Suprapubic skin (tissue), 4 donors: ENCODE measurements around the gene BRAT1. TPM values are rescaled to one million over a fixed set of nuclear protein-coding genes. Genes with fewer than 3 reads are reported as not detected.

Experiments used
- DNase-seq, 2 donors: peaks; one replicate each; pipeline ENCODE4 v3.0.0-alpha.2; 2019; ENCODE audit warnings: low spot score in 2 of 2
- H3K27ac ChIP-seq: fragments of 200-600 bp; sonication (generic); one replicate; pipeline ENCODE4 v1.5.1; 2019
- H3K27me3 ChIP-seq: fragments of 200-600 bp; sonication (generic); one replicate; pipeline ENCODE4 v1.5.1; 2019
- H3K36me3 ChIP-seq: fragments of 200-600 bp; sonication (generic); one replicate; pipeline ENCODE4 v1.5.1; 2019
- H3K4me1 ChIP-seq: fragments of 200-600 bp; sonication (generic); one replicate; pipeline ENCODE4 v1.5.1; 2019
- H3K4me3 ChIP-seq: fragments of 200-600 bp; sonication (generic); one replicate; pipeline ENCODE4 v1.5.1; 2019; ENCODE audit warnings: mild to moderate bottlenecking
- H3K9me3 ChIP-seq: fragments of 200-600 bp; sonication (generic); one replicate; pipeline ENCODE4 v1.5.1; 2019
- EP300 ChIP-seq: sonication (generic); formaldehyde crosslinking; IDR thresholded peaks from one replicate; pipeline ENCODE4 v1.6.1; 2017; ENCODE audit warnings: antibody characterized with exemption
- POLR2A ChIP-seq, 2 donors: fragments of 450-650 bp; IDR thresholded peaks; one replicate each; pipeline ENCODE4 v1.6.1; 2017; ENCODE audit warnings: antibody characterized with exemption in 2 of 2, mild to moderate bottlenecking in 2 of 2, moderate library complexity in 2 of 2
- POLR2AphosphoS5 ChIP-seq, 3 donors: sonication (generic); formaldehyde crosslinking; IDR thresholded peaks; one replicate each; pipeline ENCODE4 v1.6.1; 2017; ENCODE audit warnings: antibody characterized with exemption in 3 of 3
- WGBS: methylation state at CpG from one replicate; pipeline ENCODE4 v1.1.5; 2018; 5-methylcytosine and 5-hydroxymethylcytosine counted together
- total RNA-seq, 4 donors: library from RNA; depleted of rRNA; stranded (reverse); fragments of >200 nt; gene quantifications; one replicate each; pipeline ENCODE4 v1.1.0, GENCODE V29; 2016
- TF ChIP-seq, protein P1 (sequence below), 2 donors: fragments of 200-600 bp in 1 of 2; fragments of 450-650 bp in 1 of 2; sonication (generic) in 1 of 2; IDR thresholded peaks; one replicate each; pipeline ENCODE4 v1.5.1; 2016 to 2019; ENCODE audit warnings: antibody characterized with exemption in 2 of 2, mild to moderate bottlenecking in 1 of 2, moderate library complexity in 1 of 2

BRAT1 gene
- total RNA-seq, 4 donors from 2014 or later: 51.5 to 79.3 (median 63.3) TPM

DNA sequence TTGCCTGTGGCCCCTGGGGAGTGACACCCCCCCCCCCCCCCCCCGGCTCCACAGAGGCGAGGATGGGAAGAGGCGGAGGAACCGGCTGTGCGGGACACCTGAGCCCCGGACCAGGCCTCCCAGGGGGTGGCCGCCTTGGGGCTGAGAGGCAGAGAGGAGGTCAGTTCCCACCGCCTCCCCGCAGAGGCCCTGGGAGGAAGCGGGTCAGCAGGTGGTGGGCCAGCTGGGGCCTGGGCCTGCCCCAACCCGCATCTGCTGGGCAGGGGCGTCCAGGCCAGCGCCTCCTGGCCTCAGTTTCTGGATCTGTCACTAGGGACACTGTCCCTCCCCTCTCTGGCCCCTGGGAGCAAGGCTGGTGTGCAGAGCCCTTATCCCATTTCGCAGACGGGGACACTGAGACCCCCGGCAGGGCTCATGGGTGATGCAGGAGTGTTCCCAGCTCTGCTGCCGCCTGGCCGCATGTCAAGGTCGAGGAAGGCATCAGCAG is 50.4 kb downstream of the BRAT1 start:
- TF ChIP-seq EP300 (no peak), POLR2AphosphoS5 (IDR thresholded peaks at IDR 0.05) (no peak), POLR2A (IDR thresholded peaks at IDR 0.05) (no peak)
- TF ChIP-seq, protein P1, sequence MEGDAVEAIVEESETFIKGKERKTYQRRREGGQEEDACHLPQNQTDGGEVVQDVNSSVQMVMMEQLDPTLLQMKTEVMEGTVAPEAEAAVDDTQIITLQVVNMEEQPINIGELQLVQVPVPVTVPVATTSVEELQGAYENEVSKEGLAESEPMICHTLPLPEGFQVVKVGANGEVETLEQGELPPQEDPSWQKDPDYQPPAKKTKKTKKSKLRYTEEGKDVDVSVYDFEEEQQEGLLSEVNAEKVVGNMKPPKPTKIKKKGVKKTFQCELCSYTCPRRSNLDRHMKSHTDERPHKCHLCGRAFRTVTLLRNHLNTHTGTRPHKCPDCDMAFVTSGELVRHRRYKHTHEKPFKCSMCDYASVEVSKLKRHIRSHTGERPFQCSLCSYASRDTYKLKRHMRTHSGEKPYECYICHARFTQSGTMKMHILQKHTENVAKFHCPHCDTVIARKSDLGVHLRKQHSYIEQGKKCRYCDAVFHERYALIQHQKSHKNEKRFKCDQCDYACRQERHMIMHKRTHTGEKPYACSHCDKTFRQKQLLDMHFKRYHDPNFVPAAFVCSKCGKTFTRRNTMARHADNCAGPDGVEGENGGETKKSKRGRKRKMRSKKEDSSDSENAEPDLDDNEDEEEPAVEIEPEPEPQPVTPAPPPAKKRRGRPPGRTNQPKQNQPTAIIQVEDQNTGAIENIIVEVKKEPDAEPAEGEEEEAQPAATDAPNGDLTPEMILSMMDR (IDR thresholded peaks at IDR 0.05): no peak
- WGBS: no CpG with 5 or more reads among the region's 19 CpGs
- H3K4me1 ChIP-seq: peaks cover 48% of the 10 kb centered on the region
- no peaks in the 10 kb centered on the region for H3K27me3 ChIP-seq
- no peaks in the 10 kb centered on the region for H3K9me3 ChIP-seq
- H3K36me3 ChIP-seq: no peaks in the 10 kb centered on the region
- H3K4me3 ChIP-seq: no peak overlapping the region
- H3K27ac ChIP-seq: no peak overlapping the region
- DNase-seq: no peak

DNA sequence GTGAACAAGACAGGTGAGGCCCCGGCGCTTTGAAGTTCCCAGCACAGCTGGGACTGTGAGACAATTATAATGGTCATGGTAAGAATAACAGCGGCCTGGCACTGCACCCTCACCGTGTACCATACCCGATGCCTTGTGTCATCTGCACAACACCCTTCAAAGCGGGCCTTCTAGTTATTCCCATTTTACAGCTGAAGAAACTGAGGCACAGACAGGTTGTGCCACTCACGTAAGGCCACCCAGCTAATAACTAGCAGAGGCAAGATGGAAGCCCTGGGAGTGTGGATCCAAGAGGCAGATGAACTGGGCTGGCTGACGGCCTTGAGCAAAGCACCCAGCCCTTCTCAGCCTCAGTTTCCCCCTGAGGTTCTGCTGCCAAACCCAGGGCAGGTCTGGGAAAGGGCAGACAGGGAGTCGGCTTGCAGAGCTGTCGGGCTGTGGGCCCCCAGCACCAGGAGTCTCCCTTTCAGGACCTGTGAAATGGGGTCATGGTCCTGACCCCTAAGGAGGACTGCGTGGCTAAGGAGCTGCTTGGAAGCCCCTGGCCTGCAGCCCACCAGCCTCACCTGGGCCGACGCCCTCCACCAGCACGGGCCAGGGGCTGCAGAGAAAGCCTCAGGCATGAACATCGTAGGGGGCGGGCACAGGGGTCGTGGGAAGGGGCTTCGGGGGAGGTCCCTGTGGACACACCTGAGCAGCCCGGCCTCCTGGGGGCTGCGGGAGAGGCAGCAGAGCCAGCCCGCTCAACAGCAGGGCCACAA is 51.0 kb downstream of the BRAT1 start:
- no peak overlapping the region for H3K27ac ChIP-seq
- H3K4me1 ChIP-seq: peaks cover 42% of the 10 kb centered on the region
- DNase-seq: no peak
- WGBS: 95% methylated on average over 12 of the region's 21 CpGs
- no peak overlapping the region for H3K4me3 ChIP-seq
- H3K36me3 ChIP-seq: no peaks in the 10 kb centered on the region
- TF ChIP-seq POLR2A (IDR thresholded peaks at IDR 0.05) (no peak), EP300 (no peak), POLR2AphosphoS5 (IDR thresholded peaks at IDR 0.05) (no peak)
- TF ChIP-seq, protein P1 (IDR thresholded peaks at IDR 0.05): no peak
- no peaks in the 10 kb centered on the region for H3K27me3 ChIP-seq
- H3K9me3 ChIP-seq: no peaks in the 10 kb centered on the region

DNA sequence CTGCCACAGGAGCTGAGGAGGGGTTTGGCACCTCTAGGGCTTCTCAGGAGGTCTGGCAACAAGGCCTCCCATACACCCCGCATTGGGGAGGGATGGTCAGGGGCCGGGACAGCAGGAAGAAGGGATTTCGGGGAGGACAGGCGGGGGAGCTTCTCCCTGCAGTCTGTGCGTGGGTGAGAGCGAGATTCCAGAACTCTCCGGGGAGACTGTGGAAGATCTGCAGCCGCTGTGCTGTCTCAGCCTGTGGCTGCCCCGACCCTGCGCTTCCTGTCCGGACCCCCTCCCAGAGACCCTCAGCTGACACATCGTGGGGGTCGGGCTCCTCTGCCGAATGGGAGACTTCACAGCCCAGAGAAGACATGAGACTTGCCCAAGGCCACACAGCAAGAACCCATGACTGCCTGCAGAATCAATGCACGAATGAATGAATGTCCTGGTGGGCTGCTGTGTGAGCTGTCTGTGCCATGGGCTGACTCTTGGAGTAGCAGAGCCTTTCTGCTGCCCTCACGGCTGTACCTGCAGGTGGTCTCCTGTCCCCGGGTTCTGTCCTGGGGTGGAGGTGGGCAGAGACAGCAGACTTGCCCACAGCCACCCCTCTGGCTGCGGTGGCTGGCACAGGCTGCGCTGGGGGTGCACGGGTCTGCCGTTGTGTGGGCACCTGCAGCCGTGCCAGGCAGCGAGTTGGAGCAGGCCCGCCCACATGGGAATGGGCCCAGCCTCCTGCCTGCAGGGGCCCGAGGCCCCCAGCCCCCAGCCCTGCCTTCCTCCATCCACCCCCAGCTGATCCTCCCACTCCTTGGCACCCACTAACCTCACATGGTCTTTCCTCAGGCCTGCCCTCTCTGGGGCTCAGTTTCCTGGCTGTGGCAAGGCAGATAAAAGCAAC is 52.0 kb downstream of the BRAT1 start:
- peaks cover 32% of the 10 kb centered on the region for H3K4me1 ChIP-seq
- no peak for DNase-seq
- no peak overlapping the region for H3K4me3 ChIP-seq
- peaks cover 2% of the 10 kb centered on the region for H3K27me3 ChIP-seq
- WGBS: 47% methylated on average over 12 of the region's 25 CpGs
- no peak overlapping the region for H3K27ac ChIP-seq
- no peaks in the 10 kb centered on the region for H3K9me3 ChIP-seq
- no peaks in the 10 kb centered on the region for H3K36me3 ChIP-seq
- TF ChIP-seq POLR2AphosphoS5 (IDR thresholded peaks at IDR 0.05): no peak
- TF ChIP-seq, protein P1 (IDR thresholded peaks at IDR 0.05): no peak
- TF ChIP-seq EP300: no peak

DNA sequence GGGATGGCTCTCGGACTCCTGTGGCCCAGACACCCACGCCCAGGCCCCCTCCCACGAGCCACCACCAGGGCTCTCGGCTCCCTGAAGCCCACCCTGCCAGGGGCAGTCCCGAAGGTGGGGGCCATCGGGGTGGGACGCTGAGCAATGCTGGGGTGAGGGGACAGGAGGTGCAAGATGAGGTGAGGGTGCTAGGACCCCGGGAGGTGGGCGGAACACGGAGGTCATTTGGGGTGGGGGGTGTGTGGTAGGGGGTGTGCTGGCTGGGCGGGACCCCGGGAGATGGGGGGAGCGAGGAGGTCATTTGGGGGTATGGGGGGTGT is 52.7 kb downstream of the BRAT1 start:
- WGBS: 82% methylated on average over 7 of the region's 13 CpGs
- H3K27me3 ChIP-seq: peaks cover 8% of the 10 kb centered on the region
- no peak overlapping the region for H3K4me3 ChIP-seq
- H3K27ac ChIP-seq: no peak overlapping the region
- H3K36me3 ChIP-seq: no peaks in the 10 kb centered on the region
- TF ChIP-seq POLR2AphosphoS5 (IDR thresholded peaks at IDR 0.05): no peak
- no peak for DNase-seq
- H3K4me1 ChIP-seq: peaks cover 28% of the 10 kb centered on the region
- H3K9me3 ChIP-seq: no peaks in the 10 kb centered on the region

DNA sequence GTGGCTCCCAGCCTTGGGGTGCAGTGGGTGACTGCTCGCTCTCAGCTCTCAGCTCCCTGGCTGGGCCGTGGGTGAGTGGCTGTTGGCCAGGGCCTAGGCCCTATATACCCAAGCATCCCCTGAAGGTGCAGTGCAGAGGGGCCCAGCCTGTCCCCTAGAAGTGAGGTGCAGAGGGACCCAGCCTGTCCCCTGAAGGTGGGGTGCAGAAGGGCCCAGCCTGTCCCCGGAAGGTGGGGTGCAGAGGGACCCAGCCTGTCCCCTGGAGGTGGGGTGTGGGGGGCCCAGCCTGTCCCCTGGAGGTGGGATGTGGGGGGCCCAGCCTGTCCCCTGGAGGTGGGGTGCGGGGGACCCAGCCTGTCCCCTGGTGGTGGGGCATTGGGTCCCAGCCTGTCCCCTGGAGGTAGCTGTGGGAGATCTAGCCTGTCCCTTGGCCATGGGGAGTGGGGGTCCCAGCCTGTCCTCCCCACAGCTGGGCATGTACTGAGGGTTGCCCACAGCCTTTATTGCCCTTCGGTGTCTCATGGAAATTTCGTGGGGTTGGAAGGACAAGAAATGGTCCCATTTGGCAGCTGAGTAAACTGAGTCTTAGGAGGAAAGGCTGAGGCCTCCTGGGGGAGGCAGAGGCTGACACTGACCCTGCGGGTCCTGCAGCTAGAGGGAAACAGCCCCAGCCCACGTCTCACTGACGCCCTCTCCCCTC is 53.2 kb downstream of the BRAT1 start:
- no peak for DNase-seq
- peaks cover 27% of the 10 kb centered on the region for H3K4me1 ChIP-seq
- TF ChIP-seq, protein P1 (IDR thresholded peaks at IDR 0.05): no peak
- no peak for TF ChIP-seq EP300
- TF ChIP-seq POLR2A (IDR thresholded peaks at IDR 0.05): no peak
- H3K9me3 ChIP-seq: no peaks in the 10 kb centered on the region
- H3K36me3 ChIP-seq: no peaks in the 10 kb centered on the region
- no peak overlapping the region for H3K4me3 ChIP-seq
- WGBS: 91% methylated on average over 6 of the region's 9 CpGs
- H3K27me3 ChIP-seq: peaks cover 12% of the 10 kb centered on the region
- H3K27ac ChIP-seq: no peak overlapping the region
